Hematopoietic multipotent progenitor cell treated with erythropoietin and hydrocortisone succinate and interleukin-3 and kit ligand, for 6 days (in vitro differentiated cells): ENCODE data around the gene ZNF580.

Experiments
- DNase-seq: peaks from one replicate; pipeline ENCODE4 v3.0.0-alpha.2; 2015

Gene ZNF580

GRCh38 chr19:55680339-55681130 is 39.7 kb downstream of the ZNF580 start:
- no peak for DNase-seq

GRCh38 chr19:55681131-55682092 is 40.6 kb downstream of the ZNF580 start:
- DNase-seq = no peak

GRCh38 chr19:55683449-55684261 is 42.9 kb downstream of the ZNF580 start:
- no peak for DNase-seq

GRCh38 chr19:55684946-55685681 is 44.3 kb downstream of the ZNF580 start:
- DNase-seq = no peak

GRCh38 chr19:55685776-55686175 is 45.0 kb downstream of the ZNF580 start:
- no peak for DNase-seq

- no peak for DNase-seq
Observed at GRCh38 chr19:55686311-55687050, 45.7 kb downstream of the ZNF580 start.

GRCh38 chr19:55687281-55688201 is 46.7 kb downstream of the ZNF580 start:
- DNase-seq = no peak

- DNase-seq = peak; percentile 43
Observed at GRCh38 chr19:55688422-55689218, 47.8 kb downstream of the ZNF580 start.

- no peak for DNase-seq
Observed at GRCh38 chr19:55689411-55690108, 48.8 kb downstream of the ZNF580 start.

GRCh38 chr19:55690109-55690768 is 49.4 kb downstream of the ZNF580 start:
- no peak for DNase-seq

- DNase-seq = no peak
Observed at GRCh38 chr19:55690769-55691545, 50.2 kb downstream of the ZNF580 start.

- DNase-seq = no peak
Observed at GRCh38 chr19:55691561-55692481, 51.0 kb downstream of the ZNF580 start.

GRCh38 chr19:55692681-55693081 is 51.9 kb downstream of the ZNF580 start:
- no peak for DNase-seq
